ENCODE results near the gene FLRT2.

The FLRT2 gene

DNA sequence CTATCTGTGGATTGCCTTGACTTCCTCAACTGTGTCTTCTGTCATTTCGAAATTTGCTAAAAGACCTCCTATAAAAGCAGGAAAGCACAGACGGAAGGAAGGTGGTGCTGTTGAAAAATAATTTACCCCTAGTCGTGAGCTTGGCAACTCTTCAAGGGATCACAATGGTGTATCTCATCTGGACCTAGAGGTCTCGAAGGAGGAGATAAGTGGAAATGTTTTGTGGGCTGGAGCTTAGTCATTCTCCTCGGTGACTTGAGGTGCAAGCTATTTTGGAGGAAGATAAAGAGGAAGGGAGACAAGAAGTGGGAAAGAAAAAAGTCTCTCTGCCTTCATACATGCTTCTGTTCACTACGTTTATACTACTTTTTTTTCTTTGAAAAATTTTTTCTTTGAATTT is 89.9 kb downstream of the FLRT2 start:
- Histone ChIP-seq H3K4me1 (ENCODE audit: control insufficient read depth in 1 of 2, insufficient read depth in 2 of 2, low read length in 2 of 2) (no peaks in the 10 kb centered on the region), H3K9ac (ENCODE audit: low read depth in 1 of 2, low read length in 2 of 2) (no peak overlapping the region), H3K4me3 (ENCODE audit: low read depth in 1 of 2, low read length in 2 of 2) (no peak overlapping the region), H3K27ac (ENCODE audit: low read depth, low read length) (no peak overlapping the region), H3K9me3 (ENCODE audit: control insufficient read depth in 1 of 2, low read length in 2 of 2) (peaks cover 0 to 9% of the 10 kb centered on the region in 2 donors), H3K36me3 (ENCODE audit: control insufficient read depth in 1 of 2, insufficient read depth in 2 of 2, low read length in 2 of 2) (no peaks in the 10 kb centered on the region), H3K27me3 (ENCODE audit: control insufficient read depth in 1 of 2, insufficient read depth in 2 of 2, low read length in 2 of 2) (no peaks in the 10 kb centered on the region)

- Histone ChIP-seq H3K27ac (ENCODE audit: low read depth, low read length) (no peak overlapping the region), H3K9me3 (ENCODE audit: control insufficient read depth in 1 of 2, low read length in 2 of 2) (peaks cover 0 to 9% of the 10 kb centered on the region in 2 donors), H3K27me3 (ENCODE audit: control insufficient read depth in 1 of 2, insufficient read depth in 2 of 2, low read length in 2 of 2) (no peaks in the 10 kb centered on the region), H3K9ac (ENCODE audit: low read depth in 1 of 2, low read length in 2 of 2) (no peak overlapping the region), H3K4me1 (ENCODE audit: control insufficient read depth in 1 of 2, insufficient read depth in 2 of 2, low read length in 2 of 2) (no peaks in the 10 kb centered on the region), H3K36me3 (ENCODE audit: control insufficient read depth in 1 of 2, insufficient read depth in 2 of 2, low read length in 2 of 2) (no peaks in the 10 kb centered on the region), H3K4me3 (ENCODE audit: low read depth in 1 of 2, low read length in 2 of 2) (no peak overlapping the region)
These were observed 91.0 kb downstream of the FLRT2 start for GRCh38 chr14:85620947-85621346.

DNA sequence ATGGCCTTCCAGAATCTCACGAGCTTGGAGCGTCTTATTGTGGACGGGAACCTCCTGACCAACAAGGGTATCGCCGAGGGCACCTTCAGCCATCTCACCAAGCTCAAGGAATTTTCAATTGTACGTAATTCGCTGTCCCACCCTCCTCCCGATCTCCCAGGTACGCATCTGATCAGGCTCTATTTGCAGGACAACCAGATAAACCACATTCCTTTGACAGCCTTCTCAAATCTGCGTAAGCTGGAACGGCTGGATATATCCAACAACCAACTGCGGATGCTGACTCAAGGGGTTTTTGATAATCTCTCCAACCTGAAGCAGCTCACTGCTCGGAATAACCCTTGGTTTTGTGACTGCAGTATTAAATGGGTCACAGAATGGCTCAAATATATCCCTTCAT is 92.2 kb downstream of the FLRT2 start:
- no peaks in the 10 kb centered on the region for H3K27me3 ChIP-seq (ENCODE audit: control insufficient read depth in 1 of 2, insufficient read depth in 2 of 2, low read length in 2 of 2)
- H3K27ac ChIP-seq (ENCODE audit: low read depth, low read length) = no peak overlapping the region
- no peak overlapping the region for H3K9ac ChIP-seq (ENCODE audit: low read depth in 1 of 2, low read length in 2 of 2)
- H3K4me3 ChIP-seq (ENCODE audit: low read depth in 1 of 2, low read length in 2 of 2) = no peak overlapping the region
- peaks cover 0 to 9% of the 10 kb centered on the region in 2 donors for H3K9me3 ChIP-seq (ENCODE audit: control insufficient read depth in 1 of 2, low read length in 2 of 2)
- H3K4me1 ChIP-seq (ENCODE audit: control insufficient read depth in 1 of 2, insufficient read depth in 2 of 2, low read length in 2 of 2) = no peaks in the 10 kb centered on the region
- H3K36me3 ChIP-seq (ENCODE audit: control insufficient read depth in 1 of 2, insufficient read depth in 2 of 2, low read length in 2 of 2) = no peaks in the 10 kb centered on the region

DNA sequence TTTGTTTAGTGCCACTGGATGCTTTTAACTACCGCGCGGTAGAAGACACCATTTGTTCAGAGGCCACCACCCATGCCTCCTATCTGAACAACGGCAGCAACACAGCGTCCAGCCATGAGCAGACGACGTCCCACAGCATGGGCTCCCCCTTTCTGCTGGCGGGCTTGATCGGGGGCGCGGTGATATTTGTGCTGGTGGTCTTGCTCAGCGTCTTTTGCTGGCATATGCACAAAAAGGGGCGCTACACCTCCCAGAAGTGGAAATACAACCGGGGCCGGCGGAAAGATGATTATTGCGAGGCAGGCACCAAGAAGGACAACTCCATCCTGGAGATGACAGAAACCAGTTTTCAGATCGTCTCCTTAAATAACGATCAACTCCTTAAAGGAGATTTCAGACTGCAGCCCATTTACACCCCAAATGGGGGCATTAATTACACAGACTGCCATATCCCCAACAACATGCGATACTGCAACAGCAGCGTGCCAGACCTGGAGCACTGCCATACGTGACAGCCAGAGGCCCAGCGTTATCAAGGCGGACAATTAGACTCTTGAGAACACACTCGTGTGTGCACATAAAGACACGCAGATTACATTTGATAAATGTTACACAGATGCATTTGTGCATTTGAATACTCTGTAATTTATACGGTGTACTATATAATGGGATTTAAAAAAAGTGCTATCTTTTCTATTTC is 93.2 kb downstream of the FLRT2 start:
- Histone ChIP-seq H3K27ac (ENCODE audit: low read depth, low read length) (no peak overlapping the region), H3K36me3 (ENCODE audit: control insufficient read depth in 1 of 2, insufficient read depth in 2 of 2, low read length in 2 of 2) (no peaks in the 10 kb centered on the region), H3K9me3 (ENCODE audit: control insufficient read depth in 1 of 2, low read length in 2 of 2) (peaks cover 0 to 9% of the 10 kb centered on the region in 2 donors), H3K4me1 (ENCODE audit: control insufficient read depth in 1 of 2, insufficient read depth in 2 of 2, low read length in 2 of 2) (no peaks in the 10 kb centered on the region), H3K9ac (ENCODE audit: low read depth in 1 of 2, low read length in 2 of 2) (no peak overlapping the region), H3K27me3 (ENCODE audit: control insufficient read depth in 1 of 2, insufficient read depth in 2 of 2, low read length in 2 of 2) (no peaks in the 10 kb centered on the region), H3K4me3 (ENCODE audit: low read depth in 1 of 2, low read length in 2 of 2) (no peak overlapping the region)

GRCh38 chr14:85625925-85626585 is 96.1 kb downstream of the FLRT2 start:
- Histone ChIP-seq H3K4me3 (ENCODE audit: low read depth in 1 of 2, low read length in 2 of 2) (no peak overlapping the region), H3K9me3 (ENCODE audit: control insufficient read depth in 1 of 2, low read length in 2 of 2) (peaks cover 0 to 6% of the 10 kb centered on the region in 2 donors), H3K9ac (ENCODE audit: low read depth in 1 of 2, low read length in 2 of 2) (no peak overlapping the region), H3K27me3 (ENCODE audit: control insufficient read depth in 1 of 2, insufficient read depth in 2 of 2, low read length in 2 of 2) (no peaks in the 10 kb centered on the region), H3K36me3 (ENCODE audit: control insufficient read depth in 1 of 2, insufficient read depth in 2 of 2, low read length in 2 of 2) (no peaks in the 10 kb centered on the region), H3K4me1 (ENCODE audit: control insufficient read depth in 1 of 2, insufficient read depth in 2 of 2, low read length in 2 of 2) (no peaks in the 10 kb centered on the region), H3K27ac (ENCODE audit: low read depth, low read length) (no peak overlapping the region)

- Histone ChIP-seq H3K4me1 (ENCODE audit: control insufficient read depth in 1 of 2, insufficient read depth in 2 of 2, low read length in 2 of 2) (no peaks in the 10 kb centered on the region), H3K9me3 (ENCODE audit: control insufficient read depth in 1 of 2, low read length in 2 of 2) (no peaks in the 10 kb centered on the region), H3K27ac (ENCODE audit: low read depth, low read length) (no peak overlapping the region), H3K27me3 (ENCODE audit: control insufficient read depth in 1 of 2, insufficient read depth in 2 of 2, low read length in 2 of 2) (no peaks in the 10 kb centered on the region), H3K36me3 (ENCODE audit: control insufficient read depth in 1 of 2, insufficient read depth in 2 of 2, low read length in 2 of 2) (no peaks in the 10 kb centered on the region), H3K9ac (ENCODE audit: low read depth in 1 of 2, low read length in 2 of 2) (no peak overlapping the region), H3K4me3 (ENCODE audit: low read depth in 1 of 2, low read length in 2 of 2) (no peak overlapping the region)
These were observed 104.3 kb downstream of the FLRT2 start for GRCh38 chr14:85634205-85634604.

GRCh38 chr14:85644211-85644610 is 114.3 kb downstream of the FLRT2 start:
- H3K4me1 ChIP-seq (ENCODE audit: control insufficient read depth in 1 of 2, insufficient read depth in 2 of 2, low read length in 2 of 2) = no peaks in the 10 kb centered on the region
- no peaks in the 10 kb centered on the region for H3K27me3 ChIP-seq (ENCODE audit: control insufficient read depth in 1 of 2, insufficient read depth in 2 of 2, low read length in 2 of 2)
- no peaks in the 10 kb centered on the region for H3K36me3 ChIP-seq (ENCODE audit: control insufficient read depth in 1 of 2, insufficient read depth in 2 of 2, low read length in 2 of 2)
- peaks cover 0 to 5% of the 10 kb centered on the region in 2 donors for H3K9me3 ChIP-seq (ENCODE audit: control insufficient read depth in 1 of 2, low read length in 2 of 2)
- no peak overlapping the region for H3K4me3 ChIP-seq (ENCODE audit: low read depth in 1 of 2, low read length in 2 of 2)
- H3K27ac ChIP-seq (ENCODE audit: low read depth, low read length) = no peak overlapping the region
- no peak overlapping the region for H3K9ac ChIP-seq (ENCODE audit: low read depth in 1 of 2, low read length in 2 of 2)

GRCh38 chr14:85653029-85653428 is 123.1 kb downstream of the FLRT2 start:
- no peaks in the 10 kb centered on the region for H3K4me1 ChIP-seq (ENCODE audit: control insufficient read depth in 1 of 2, insufficient read depth in 2 of 2, low read length in 2 of 2)
- no peaks in the 10 kb centered on the region for H3K36me3 ChIP-seq (ENCODE audit: control insufficient read depth in 1 of 2, insufficient read depth in 2 of 2, low read length in 2 of 2)

DNA sequence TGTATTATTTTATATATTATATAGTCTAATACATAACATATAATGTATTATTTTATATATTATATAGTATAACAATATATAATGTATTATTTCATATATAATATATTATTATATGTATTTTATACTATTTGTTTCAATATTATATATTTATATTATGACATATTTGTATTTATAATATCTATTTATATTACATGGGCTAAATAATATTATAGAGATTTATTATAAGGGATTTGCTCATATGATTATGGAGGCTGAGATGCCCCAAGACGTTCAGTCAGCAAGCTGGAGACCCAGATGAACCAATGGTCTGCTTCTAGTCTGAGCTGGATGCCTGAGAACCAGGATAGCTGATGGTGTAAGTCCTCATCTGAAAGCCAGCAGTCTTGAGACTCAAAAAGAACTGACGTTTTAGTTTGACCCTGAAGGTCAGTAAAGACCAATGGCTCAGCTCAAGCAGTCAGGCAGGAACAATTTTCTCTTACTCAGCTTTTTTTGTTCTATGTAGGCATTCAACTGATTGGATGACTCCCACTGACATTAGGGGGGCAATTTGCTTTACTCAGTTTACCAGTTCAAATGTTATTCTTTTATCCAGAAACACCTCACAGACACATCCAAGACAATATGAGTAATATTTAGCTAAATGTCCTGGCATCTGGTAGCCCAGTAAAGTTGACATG is 130.4 kb downstream of the FLRT2 start:
- Histone ChIP-seq H3K4me3 (ENCODE audit: low read depth in 1 of 2, low read length in 2 of 2) (no peak overlapping the region), H3K4me1 (ENCODE audit: control insufficient read depth in 1 of 2, insufficient read depth in 2 of 2, low read length in 2 of 2) (no peaks in the 10 kb centered on the region), H3K9ac (ENCODE audit: low read depth in 1 of 2, low read length in 2 of 2) (no peak overlapping the region), H3K27me3 (ENCODE audit: control insufficient read depth in 1 of 2, insufficient read depth in 2 of 2, low read length in 2 of 2) (no peaks in the 10 kb centered on the region), H3K9me3 (ENCODE audit: control insufficient read depth in 1 of 2, low read length in 2 of 2) (peaks cover 8 to 9% of the 10 kb centered on the region in 2 donors), H3K27ac (ENCODE audit: low read depth, low read length) (no peak overlapping the region), H3K36me3 (ENCODE audit: control insufficient read depth in 1 of 2, insufficient read depth in 2 of 2, low read length in 2 of 2) (no peaks in the 10 kb centered on the region)

More at GRCh38 chr14:85653029-85653428, 123.1 kb downstream of the FLRT2 start:
- Histone ChIP-seq H3K9me3 (ENCODE audit: control insufficient read depth in 1 of 2, low read length in 2 of 2) (peaks cover 2 to 8% of the 10 kb centered on the region in 2 donors), H3K9ac (ENCODE audit: low read depth in 1 of 2, low read length in 2 of 2) (no peak overlapping the region), H3K27me3 (ENCODE audit: control insufficient read depth in 1 of 2, insufficient read depth in 2 of 2, low read length in 2 of 2) (no peaks in the 10 kb centered on the region), H3K27ac (ENCODE audit: low read depth, low read length) (no peak overlapping the region), H3K4me3 (ENCODE audit: low read depth in 1 of 2, low read length in 2 of 2) (no peak overlapping the region)

- Histone ChIP-seq H3K27ac (ENCODE audit: low read depth, low read length) (no peak overlapping the region), H3K4me3 (ENCODE audit: low read depth in 1 of 2, low read length in 2 of 2) (no peak overlapping the region), H3K4me1 (ENCODE audit: control insufficient read depth in 1 of 2, insufficient read depth in 2 of 2, low read length in 2 of 2) (no peaks in the 10 kb centered on the region), H3K9me3 (ENCODE audit: control insufficient read depth in 1 of 2, low read length in 2 of 2) (peaks cover 8 to 9% of the 10 kb centered on the region in 2 donors), H3K9ac (ENCODE audit: low read depth in 1 of 2, low read length in 2 of 2) (no peak overlapping the region), H3K27me3 (ENCODE audit: control insufficient read depth in 1 of 2, insufficient read depth in 2 of 2, low read length in 2 of 2) (no peaks in the 10 kb centered on the region), H3K36me3 (ENCODE audit: control insufficient read depth in 1 of 2, insufficient read depth in 2 of 2, low read length in 2 of 2) (no peaks in the 10 kb centered on the region)
These were observed 132.2 kb downstream of the FLRT2 start for GRCh38 chr14:85662096-85662495.
